Measurements from ENCODE around the gene LMX1A.

- TF ChIP-seq CTCF (IDR thresholded peaks at IDR 0.05; ENCODE audit: low read depth, low read length), result no peak
- TF ChIP-seq POLR2A (IDR thresholded peaks at IDR 0.05; ENCODE audit: extremely low read depth, insufficient read length), result no peak
Measured at GRCh38 chr1:165182975-165183374, 173.5 kb downstream of the LMX1A start.

All from NB4 (cell line).